HEK293 (cell line): ENCODE data around the gene LIN52.

Experiments
- PRDM6 ChIP-seq: fragments of 450-650 bp; formaldehyde crosslinking; IDR thresholded peaks from 2 replicates; pipeline ENCODE4 v1.5.1; 2017; ENCODE audit warnings: missing biosample characterization, missing genetic modification characterization
- TSHZ1 ChIP-seq: fragments of 450-650 bp; formaldehyde crosslinking; IDR thresholded peaks from 2 replicates; pipeline ENCODE4 v1.5.1; 2016; ENCODE audit warnings: missing biosample characterization, missing genetic modification characterization, borderline replicate concordance
- ZNF121 ChIP-seq: fragments of 450-650 bp; formaldehyde crosslinking; IDR thresholded peaks from 2 replicates; pipeline ENCODE4 v1.5.1; 2016; ENCODE audit warnings: missing biosample characterization, missing genetic modification characterization
- ZNF473 ChIP-seq: fragments of 450-650 bp; formaldehyde crosslinking; IDR thresholded peaks from 2 replicates; pipeline ENCODE4 v1.5.1; 2017; ENCODE audit warnings: missing biosample characterization, missing genetic modification characterization
- ZNF510 ChIP-seq: fragments of 450-650 bp; formaldehyde crosslinking; IDR thresholded peaks from 2 replicates; pipeline ENCODE4 v1.5.1; 2018; ENCODE audit warnings: mild to moderate bottlenecking, missing genetic modification characterization, missing biosample characterization; ENCODE audit not compliant: insufficient replicate concordance
- ZNF549 ChIP-seq: fragments of 450-650 bp; IDR thresholded peaks from 2 replicates; pipeline ENCODE4 v1.5.1; 2018; ENCODE audit warnings: missing biosample characterization, missing genetic modification characterization, mild to moderate bottlenecking, inconsistent platforms, moderate library complexity
- ZNF558 ChIP-seq: fragments of 450-650 bp; formaldehyde crosslinking; IDR thresholded peaks from 2 replicates; pipeline ENCODE4 v1.5.1; 2016; ENCODE audit warnings: missing biosample characterization, missing genetic modification characterization
- ZNF639 ChIP-seq: fragments of 450-650 bp; formaldehyde crosslinking; IDR thresholded peaks from 2 replicates; pipeline ENCODE4 v1.5.1; 2016; ENCODE audit warnings: missing biosample characterization, missing genetic modification characterization

- no peak for TF ChIP-seq ZNF639
- no peak for TF ChIP-seq PRDM6 (tag by site-specific recombination)
- TF ChIP-seq ZNF549 (tag by site-specific recombination), result no peak
- TF ChIP-seq ZNF510 (tag by site-specific recombination), result no peak
- TF ChIP-seq ZNF558 (tag by site-specific recombination), result no peak
- no peak for TF ChIP-seq TSHZ1
- TF ChIP-seq ZNF473 (tag by site-specific recombination), result no peak
- TF ChIP-seq ZNF121 (tag by site-specific recombination), result no peak
Observed at GRCh38 chr14:74169906-74170305, 85.2 kb downstream of the LIN52 start.
